ENCODE results near the gene PTPN12. TPM values are rescaled to one million over a fixed set of nuclear protein-coding genes. Genes with fewer than 3 reads are reported as not detected.
"Not testable (repeated sequence)": the region's sequence is repeated elsewhere in the genome, so short reads cannot be mapped to it uniquely, and the experiment has no call there.

PTPN12 gene
- 9.8 and 12.7 TPM in 2 replicates for total RNA-seq

DNA sequence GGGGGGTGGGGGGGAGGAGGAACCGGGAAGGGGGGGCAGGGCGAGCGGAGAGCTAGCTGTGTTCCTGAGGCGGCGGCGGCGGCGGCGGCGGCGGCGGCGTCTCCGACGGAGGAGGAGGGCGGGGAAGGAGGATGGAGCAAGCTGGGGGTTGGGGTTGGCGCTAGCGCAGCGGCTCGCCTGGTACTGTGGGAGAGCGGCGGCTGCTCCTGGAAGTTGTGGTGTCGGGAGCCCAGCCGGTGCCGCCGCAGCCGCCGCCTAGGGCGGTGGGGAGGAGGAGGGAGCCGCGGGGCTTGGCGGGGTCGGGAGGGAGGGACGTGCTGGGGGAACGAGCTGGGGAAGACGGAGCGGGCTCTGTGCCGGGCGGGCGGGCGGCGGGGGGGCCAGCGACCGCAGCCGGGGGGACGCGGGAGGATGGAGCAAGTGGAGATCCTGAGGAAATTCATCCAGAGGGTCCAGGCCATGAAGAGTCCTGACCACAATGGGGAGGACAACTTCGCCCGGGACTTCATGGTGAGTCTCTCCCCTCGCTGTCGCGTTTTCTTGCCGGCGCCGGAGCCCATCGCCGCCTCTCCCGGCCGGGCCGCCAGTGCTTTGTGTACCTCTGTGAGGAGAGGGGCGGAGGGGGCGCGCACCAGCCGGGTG, at the start of gene PTPN12:
TSS of gene PTPN12 (plus strand) at position 160 of the 642 bp plus-strand sequence. CDS start at position 412, 252 bp downstream.
- peak; percentile 84 for DNase-seq
- Mint-ChIP-seq H3K4me1 (peaks cover 13% of the 10 kb centered on the region), H3K4me3 (peak within 1 kb of the TSS; percentile 98), H3K27ac (peak within 1 kb of the TSS; percentile 94), H3K27me3 (no peaks in the 10 kb centered on the region), H3K9me3 (peaks cover 4% of the 10 kb centered on the region), H3K36me3 (ENCODE audit: low read depth) (peaks cover 2% of the 10 kb centered on the region)
- intact Hi-C loops (cut with micrococcal nuclease): loop anchor here (2.0 to 5.0 kb wide), 3 partner anchors 120 to 205 kb away; partner anchors contain the start of gene GSAP

DNA sequence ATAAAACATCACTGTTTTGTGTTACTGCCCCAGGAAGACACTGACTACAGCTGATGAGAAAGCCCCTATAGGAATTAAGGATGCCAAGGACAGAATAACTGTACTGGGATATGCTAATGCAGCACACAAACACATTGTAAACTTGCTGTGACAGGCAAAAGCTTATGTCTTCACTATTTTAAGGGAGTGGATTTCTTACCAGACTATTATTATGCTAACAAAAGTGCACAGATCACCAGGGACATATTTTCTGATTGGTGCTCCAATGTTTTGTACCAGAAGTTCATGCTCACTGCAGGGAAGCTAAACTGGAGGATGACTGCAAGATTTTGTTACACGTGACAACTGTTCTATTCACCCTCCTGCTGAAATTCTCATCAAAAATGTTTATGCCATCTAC, 48.1 kb upstream of the PTPN12 start:
- H3K27ac Mint-ChIP-seq: no peak overlapping the region

DNA sequence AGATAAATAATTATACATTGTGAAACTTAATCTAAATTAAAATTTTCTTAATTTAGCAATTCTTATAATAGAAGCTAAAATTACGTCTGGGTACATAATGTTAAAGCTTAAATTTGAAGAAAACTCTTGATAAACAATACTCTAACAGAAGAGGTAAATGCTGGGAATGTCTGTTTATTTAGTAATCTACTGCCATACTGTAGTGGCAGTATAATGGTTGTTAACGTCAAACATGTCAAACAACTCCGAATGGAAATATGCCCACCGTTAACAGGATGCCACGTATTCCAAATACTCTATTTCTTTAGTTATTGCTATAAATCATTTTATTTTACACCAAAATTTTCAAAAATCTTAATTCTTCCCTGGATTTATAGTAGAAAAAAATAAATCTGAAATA, 40.0 kb upstream of the PTPN12 start:
- Mint-ChIP-seq H3K36me3 (ENCODE audit: low read depth) (peaks cover 4% of the 10 kb centered on the region), H3K9me3 (peaks cover 22% of the 10 kb centered on the region), H3K27me3 (peaks cover 8% of the 10 kb centered on the region), H3K4me1 (no peaks in the 10 kb centered on the region), H3K27ac (no peak overlapping the region), H3K4me3 (no peak overlapping the region)
- intact Hi-C loops (cut with micrococcal nuclease): no loop called here
- no peak for DNase-seq

More for the DNA sequence above, 48.1 kb upstream of the PTPN12 start:
- H3K36me3 Mint-ChIP-seq (ENCODE audit: low read depth): peaks cover 4% of the 10 kb centered on the region
- peaks cover 2% of the 10 kb centered on the region for H3K4me1 Mint-ChIP-seq
- H3K27me3 Mint-ChIP-seq: peaks cover 22% of the 10 kb centered on the region
- no peak overlapping the region for H3K4me3 Mint-ChIP-seq
- peaks cover 11% of the 10 kb centered on the region for H3K9me3 Mint-ChIP-seq
- no peak for DNase-seq
- intact Hi-C loops (cut with micrococcal nuclease): no loop called here

DNA sequence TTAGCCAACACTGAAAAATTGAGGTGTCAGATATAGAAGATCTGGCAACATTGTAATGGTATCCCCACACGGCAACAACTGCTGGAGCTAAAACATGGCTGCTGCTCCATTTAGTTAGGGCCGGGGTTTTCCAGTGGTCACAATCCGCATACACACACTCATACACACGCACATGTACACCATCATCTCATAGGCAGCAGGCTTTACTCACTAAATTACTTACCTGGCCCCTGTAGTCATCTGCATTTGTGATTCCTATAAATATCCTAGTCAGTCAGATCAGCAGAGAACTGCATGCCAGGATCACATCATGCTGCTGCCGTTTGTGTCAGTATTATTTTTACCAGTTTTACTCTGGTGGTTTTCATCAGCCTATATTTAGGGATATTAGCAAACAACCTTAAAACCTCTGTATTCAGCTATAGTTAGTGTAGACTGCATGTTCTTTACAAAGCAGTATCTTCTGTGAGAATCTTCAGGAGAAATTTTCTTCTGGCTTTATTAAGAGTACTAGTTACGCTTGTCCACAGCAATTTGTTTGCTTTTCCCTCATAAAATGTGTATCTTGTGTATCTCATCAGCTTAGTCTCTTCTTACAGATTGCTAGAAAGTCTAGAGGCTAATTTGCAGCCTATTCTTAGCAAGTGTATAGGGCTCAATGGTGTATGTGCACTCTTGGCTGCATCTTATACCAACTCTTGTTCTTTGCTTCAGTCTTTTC, 38.3 kb upstream of the PTPN12 start:
- Mint-ChIP-seq H3K27me3 (peaks cover 6% of the 10 kb centered on the region), H3K36me3 (ENCODE audit: low read depth) (no peaks in the 10 kb centered on the region), H3K9me3 (peaks cover 14% of the 10 kb centered on the region), H3K4me1 (no peaks in the 10 kb centered on the region), H3K27ac (no peak overlapping the region), H3K4me3 (no peak overlapping the region)
- intact Hi-C loops (cut with micrococcal nuclease): no loop called here
- DNase-seq: no peak

DNA sequence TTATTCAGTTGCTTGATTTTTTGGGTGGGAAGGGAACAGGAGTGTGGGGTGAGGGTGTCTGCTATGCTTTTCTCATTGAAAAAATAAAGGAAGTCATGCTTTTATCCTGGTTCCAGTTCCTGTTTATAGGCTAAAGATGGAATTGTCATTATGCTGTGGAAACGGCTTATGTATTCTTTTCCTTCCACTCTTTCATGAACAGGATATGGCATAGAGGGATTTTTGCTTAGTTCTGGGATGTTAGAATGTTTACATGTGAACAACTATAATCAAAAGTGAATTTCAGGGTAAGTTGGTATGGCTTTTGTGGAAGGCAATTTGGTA, 35.9 kb upstream of the PTPN12 start:
- Mint-ChIP-seq H3K36me3 (ENCODE audit: low read depth) (no peaks in the 10 kb centered on the region), H3K9me3 (no peaks in the 10 kb centered on the region), H3K27ac (no peak overlapping the region), H3K4me1 (no peaks in the 10 kb centered on the region), H3K27me3 (peaks cover 12% of the 10 kb centered on the region), H3K4me3 (no peak overlapping the region)
- intact Hi-C loops (cut with micrococcal nuclease): no loop called here
- DNase-seq: no peak

DNA sequence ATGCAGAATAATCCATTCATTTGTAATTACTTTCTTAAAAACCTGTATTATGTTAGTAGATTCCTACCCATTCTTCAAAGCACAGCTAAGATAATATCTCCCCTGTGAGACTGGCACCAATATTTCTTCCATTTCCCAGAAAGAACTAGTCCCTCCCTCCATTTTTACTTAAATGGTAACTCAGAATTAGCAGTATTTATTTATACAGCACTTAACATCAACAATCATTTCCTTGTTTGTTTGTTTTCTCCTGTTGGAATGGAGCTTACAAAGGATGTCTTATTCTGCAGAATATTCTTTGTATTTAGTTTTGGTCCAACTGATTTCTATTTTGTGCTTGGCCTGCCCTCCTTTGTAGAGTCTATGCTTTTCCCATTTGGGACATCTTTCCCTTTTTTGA, 32.1 kb upstream of the PTPN12 start:
- no peak overlapping the region for H3K27ac Mint-ChIP-seq
- H3K4me3 Mint-ChIP-seq: no peak overlapping the region
- H3K27me3 Mint-ChIP-seq: peaks cover 11% of the 10 kb centered on the region
- no peaks in the 10 kb centered on the region for H3K36me3 Mint-ChIP-seq (ENCODE audit: low read depth)
- DNase-seq: no peak
- H3K4me1 Mint-ChIP-seq: no peaks in the 10 kb centered on the region
- intact Hi-C loops (cut with micrococcal nuclease): no loop called here
- no peaks in the 10 kb centered on the region for H3K9me3 Mint-ChIP-seq

DNA sequence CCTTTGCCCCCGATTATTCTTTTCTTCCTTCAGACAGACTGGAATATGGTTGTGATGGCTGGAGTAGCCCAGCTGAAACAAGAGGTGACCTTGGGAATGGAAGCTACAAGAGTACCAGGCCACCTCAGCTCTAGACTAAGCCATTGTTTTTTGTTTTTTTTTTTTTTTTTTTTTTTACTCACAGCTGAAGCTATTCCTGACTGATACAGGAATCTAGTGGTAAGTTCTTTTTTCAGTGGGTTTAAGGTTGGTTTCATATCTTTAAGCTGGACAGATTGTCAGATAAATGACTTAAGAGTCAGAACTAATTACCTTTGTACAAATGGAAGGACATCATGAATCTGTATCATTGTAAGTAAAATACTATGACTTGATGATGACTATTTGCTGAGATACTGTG, 30.2 kb upstream of the PTPN12 start:
- DNase-seq: no peak
- no peaks in the 10 kb centered on the region for H3K4me1 Mint-ChIP-seq
- intact Hi-C loops (cut with micrococcal nuclease): no loop called here
- H3K4me3 Mint-ChIP-seq: no peak overlapping the region
- H3K27me3 Mint-ChIP-seq: peaks cover 10% of the 10 kb centered on the region
- H3K36me3 Mint-ChIP-seq (ENCODE audit: low read depth): no peaks in the 10 kb centered on the region
- no peak overlapping the region for H3K27ac Mint-ChIP-seq
- no peaks in the 10 kb centered on the region for H3K9me3 Mint-ChIP-seq

DNA sequence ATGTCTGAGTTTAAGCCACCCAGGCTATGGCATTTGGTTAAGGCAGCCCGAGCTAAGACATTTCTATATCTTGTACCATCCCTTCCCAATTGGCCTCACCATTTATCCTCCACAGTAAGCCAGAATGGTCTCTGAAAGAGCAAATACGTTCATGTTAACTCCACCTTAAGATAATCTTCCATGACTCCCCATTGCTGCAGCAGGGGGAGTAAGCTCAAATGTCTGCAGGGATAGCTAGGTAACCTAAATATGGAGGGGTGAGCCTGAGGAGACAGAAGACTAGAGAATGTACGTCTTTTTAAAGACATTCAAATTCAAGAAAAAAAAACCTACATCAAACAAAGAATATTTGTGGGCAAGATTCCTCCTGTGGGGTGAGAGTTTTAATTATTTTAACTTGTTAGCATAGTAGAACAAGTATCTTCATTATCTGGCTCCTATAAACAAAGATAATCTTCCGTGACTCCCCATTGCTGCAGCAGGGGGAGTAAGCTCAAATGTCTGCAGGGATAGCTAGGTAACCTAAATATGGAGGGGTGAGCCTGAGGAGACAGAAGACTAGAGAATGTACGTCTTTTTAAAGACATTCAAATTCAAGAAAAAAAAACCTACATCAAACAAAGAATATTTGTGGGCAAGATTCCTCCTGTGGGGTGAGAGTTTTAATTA, 24.0 kb upstream of the PTPN12 start:
- H3K27ac Mint-ChIP-seq; H3K4me3 Mint-ChIP-seq; intact Hi-C loops (cut with micrococcal nuclease); DNase-seq; H3K9me3 Mint-ChIP-seq; H3K36me3 Mint-ChIP-seq (ENCODE audit: low read depth); H3K4me1 Mint-ChIP-seq: not testable (repeated sequence)
- peaks cover 12% of the 10 kb centered on the region for H3K27me3 Mint-ChIP-seq

DNA sequence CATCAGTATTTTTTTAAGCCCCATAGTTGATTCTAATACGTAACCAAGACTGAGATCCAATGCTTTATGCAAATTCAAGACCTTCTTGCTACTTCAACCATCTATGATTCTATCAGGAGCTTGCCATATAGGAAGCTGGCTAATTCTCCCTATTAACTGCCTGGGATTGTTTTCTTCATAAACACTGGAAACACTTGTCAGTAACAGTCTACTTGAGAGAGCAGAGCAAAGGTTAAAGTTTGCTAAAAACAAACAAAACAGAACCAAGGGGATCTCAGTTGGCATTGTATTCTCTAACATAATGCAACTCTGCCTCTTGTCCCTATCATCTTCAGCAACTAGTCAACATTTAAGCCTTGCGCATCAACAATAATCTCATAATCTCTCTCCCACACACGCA, 21.0 kb upstream of the PTPN12 start:
- intact Hi-C loops (cut with micrococcal nuclease): no loop called here
- H3K9me3 Mint-ChIP-seq: no peaks in the 10 kb centered on the region
- no peak overlapping the region for H3K4me3 Mint-ChIP-seq

DNA sequence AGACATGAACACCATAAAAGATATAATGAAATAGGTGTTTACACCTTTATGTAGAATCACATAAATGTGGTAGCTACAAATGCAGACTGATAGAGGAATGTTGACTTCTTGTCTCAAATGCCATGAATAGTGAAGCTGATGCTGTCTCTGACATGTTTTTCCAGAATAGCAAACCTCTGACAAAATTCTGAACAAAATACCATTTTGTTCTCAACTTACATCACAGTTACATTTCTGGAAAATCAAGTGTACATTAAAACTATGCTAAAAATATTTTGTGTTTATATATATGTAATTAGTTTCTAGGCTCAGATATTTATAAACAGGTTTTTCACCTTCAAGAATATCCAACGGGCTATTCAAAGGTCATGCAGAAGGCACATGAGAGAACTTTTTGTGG, 16.8 kb upstream of the PTPN12 start:
- DNase-seq: no peak
- Mint-ChIP-seq H3K27me3 (peaks cover 21% of the 10 kb centered on the region), H3K4me1 (no peaks in the 10 kb centered on the region), H3K27ac (no peak overlapping the region), H3K9me3 (no peaks in the 10 kb centered on the region), H3K36me3 (ENCODE audit: low read depth) (no peaks in the 10 kb centered on the region), H3K4me3 (no peak overlapping the region)
- intact Hi-C loops (cut with micrococcal nuclease): no loop called here

More for the DNA sequence above, 21.0 kb upstream of the PTPN12 start:
- H3K4me1 Mint-ChIP-seq: no peaks in the 10 kb centered on the region
- no peak for DNase-seq
- H3K36me3 Mint-ChIP-seq (ENCODE audit: low read depth): no peaks in the 10 kb centered on the region
- H3K27ac Mint-ChIP-seq: no peak overlapping the region
- H3K27me3 Mint-ChIP-seq: peaks cover 16% of the 10 kb centered on the region

DNA sequence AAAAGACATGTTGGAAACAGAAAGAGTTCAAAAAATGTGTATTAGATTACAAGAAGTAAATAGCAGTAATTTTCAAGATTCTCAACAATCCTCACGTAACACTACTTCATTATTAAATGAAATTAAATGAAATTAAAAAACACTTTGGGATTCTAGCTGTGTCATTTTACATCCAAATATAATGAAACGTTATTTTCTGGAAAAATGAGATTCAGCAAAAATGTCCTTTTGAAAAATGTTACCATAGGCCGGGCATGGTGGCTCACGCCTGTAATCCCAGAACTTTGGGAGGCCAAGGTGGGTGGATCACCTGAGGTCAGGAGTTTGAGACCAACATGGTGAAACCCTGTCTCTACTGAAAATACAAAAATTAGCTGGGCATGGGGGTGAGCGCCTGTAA, 15.6 kb upstream of the PTPN12 start:
- not testable (repeated sequence) for H3K4me3 Mint-ChIP-seq, H3K9me3 Mint-ChIP-seq
- peaks cover 18% of the 10 kb centered on the region for H3K27me3 Mint-ChIP-seq

DNA sequence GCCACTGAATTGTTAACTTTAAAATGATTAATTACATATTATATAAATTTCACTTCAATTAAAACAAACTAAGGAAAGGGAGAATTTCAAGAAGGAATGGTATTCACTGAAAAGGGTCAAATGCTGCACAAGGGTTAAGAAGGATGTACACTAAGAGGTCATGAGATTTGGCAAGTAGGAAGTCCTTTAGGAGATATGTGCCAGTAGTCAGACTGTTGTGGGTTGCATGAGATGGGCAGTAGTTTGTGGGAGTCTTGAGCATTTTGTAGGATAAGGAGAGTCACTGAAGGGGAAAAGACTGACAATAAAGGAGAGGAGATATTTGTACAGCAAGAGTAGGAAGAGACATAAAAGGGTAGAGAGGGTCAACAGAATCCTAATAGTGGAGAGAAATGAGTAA, 12.4 kb upstream of the PTPN12 start:
- H3K27ac Mint-ChIP-seq: no peak overlapping the region
- H3K4me1 Mint-ChIP-seq: no peaks in the 10 kb centered on the region
- intact Hi-C loops (cut with micrococcal nuclease): no loop called here
- no peaks in the 10 kb centered on the region for H3K9me3 Mint-ChIP-seq
- no peaks in the 10 kb centered on the region for H3K36me3 Mint-ChIP-seq (ENCODE audit: low read depth)
- peaks cover 17% of the 10 kb centered on the region for H3K27me3 Mint-ChIP-seq
- no peak overlapping the region for H3K4me3 Mint-ChIP-seq
- no peak for DNase-seq

More for the DNA sequence above, 15.6 kb upstream of the PTPN12 start:
- intact Hi-C loops (cut with micrococcal nuclease); H3K4me1 Mint-ChIP-seq; H3K27ac Mint-ChIP-seq; DNase-seq; H3K36me3 Mint-ChIP-seq (ENCODE audit: low read depth): not testable (repeated sequence)

DNA sequence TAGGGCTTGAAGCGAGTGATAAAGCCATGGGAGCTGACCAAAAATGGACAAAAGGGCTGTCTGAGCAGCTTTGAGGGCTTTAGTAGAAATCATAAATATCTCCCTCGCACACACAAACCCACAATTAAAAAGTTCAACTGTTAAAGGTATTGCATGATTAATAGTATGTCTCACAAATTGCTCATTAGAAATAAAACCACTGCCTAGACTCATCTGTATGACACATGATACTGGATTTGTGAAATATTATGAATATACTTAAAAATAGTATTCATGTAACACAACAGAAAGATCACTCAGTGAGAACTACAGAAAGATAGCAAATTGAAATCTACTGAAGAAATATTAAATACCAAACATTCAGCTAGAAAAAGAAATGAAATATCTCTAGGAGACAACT, 11.9 kb upstream of the PTPN12 start:
- no peak overlapping the region for H3K27ac Mint-ChIP-seq
- H3K36me3 Mint-ChIP-seq (ENCODE audit: low read depth): no peaks in the 10 kb centered on the region
- no peak overlapping the region for H3K4me3 Mint-ChIP-seq
- H3K9me3 Mint-ChIP-seq: no peaks in the 10 kb centered on the region
- H3K27me3 Mint-ChIP-seq: peaks cover 16% of the 10 kb centered on the region
- H3K4me1 Mint-ChIP-seq: no peaks in the 10 kb centered on the region
- intact Hi-C loops (cut with micrococcal nuclease): no loop called here
- no peak for DNase-seq

DNA sequence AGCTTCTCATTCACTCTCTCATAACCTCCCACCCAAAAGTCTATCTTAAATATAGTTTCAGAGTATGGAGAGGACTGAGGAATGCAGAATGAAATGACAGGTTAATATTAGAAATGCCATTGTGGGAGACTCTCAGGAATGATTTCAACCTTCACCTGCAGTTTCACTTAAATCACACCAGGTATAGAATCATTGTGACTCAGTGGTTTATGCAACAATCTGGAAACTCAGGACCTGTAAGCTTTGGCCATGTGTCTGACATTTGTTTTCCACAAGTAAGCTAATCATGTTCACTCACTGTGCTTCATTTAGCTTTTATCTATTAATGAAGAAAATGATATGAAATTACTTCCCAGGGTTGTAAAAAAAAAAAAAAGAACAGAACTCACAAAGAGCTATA, 8.7 kb upstream of the PTPN12 start:
- no peak for DNase-seq
- intact Hi-C loops (cut with micrococcal nuclease): no loop called here
- peaks cover 19% of the 10 kb centered on the region for H3K27me3 Mint-ChIP-seq
- H3K27ac Mint-ChIP-seq: no peak overlapping the region
- H3K4me3 Mint-ChIP-seq: no peak overlapping the region
- no peaks in the 10 kb centered on the region for H3K36me3 Mint-ChIP-seq (ENCODE audit: low read depth)
- no peaks in the 10 kb centered on the region for H3K9me3 Mint-ChIP-seq
- H3K4me1 Mint-ChIP-seq: peaks cover 5% of the 10 kb centered on the region
